Epithelial cell of esophagus (primary cell): ENCODE results near the gene TBX15.
A peak's percentile ranks its signal among the peaks of the same experiment; 100 is the strongest.

Experiments
- DNase-seq: peaks from one replicate; pipeline ENCODE4 v3.0.0; 2010; ENCODE audit warnings: low read depth
- H3K4me3 ChIP-seq: 2 replicates; pipeline ENCODE4 v1.5.1; 2011; ENCODE audit warnings: mild to moderate bottlenecking, low read length, control low read depth
- TF ChIP-seq, protein P1 (sequence below): IDR thresholded peaks from 2 replicates; pipeline ENCODE4 v1.5.1; 2011; ENCODE audit warnings: low read depth, mild to moderate bottlenecking, low read length, control low read depth, inconsistent platforms; ENCODE audit not compliant: insufficient read depth; ENCODE audit errors: missing control alignments

Gene TBX15

GRCh38 chr1:118937413-118938072 lies 50.6 kb downstream of the TBX15 start:
- TF ChIP-seq, protein P1, sequence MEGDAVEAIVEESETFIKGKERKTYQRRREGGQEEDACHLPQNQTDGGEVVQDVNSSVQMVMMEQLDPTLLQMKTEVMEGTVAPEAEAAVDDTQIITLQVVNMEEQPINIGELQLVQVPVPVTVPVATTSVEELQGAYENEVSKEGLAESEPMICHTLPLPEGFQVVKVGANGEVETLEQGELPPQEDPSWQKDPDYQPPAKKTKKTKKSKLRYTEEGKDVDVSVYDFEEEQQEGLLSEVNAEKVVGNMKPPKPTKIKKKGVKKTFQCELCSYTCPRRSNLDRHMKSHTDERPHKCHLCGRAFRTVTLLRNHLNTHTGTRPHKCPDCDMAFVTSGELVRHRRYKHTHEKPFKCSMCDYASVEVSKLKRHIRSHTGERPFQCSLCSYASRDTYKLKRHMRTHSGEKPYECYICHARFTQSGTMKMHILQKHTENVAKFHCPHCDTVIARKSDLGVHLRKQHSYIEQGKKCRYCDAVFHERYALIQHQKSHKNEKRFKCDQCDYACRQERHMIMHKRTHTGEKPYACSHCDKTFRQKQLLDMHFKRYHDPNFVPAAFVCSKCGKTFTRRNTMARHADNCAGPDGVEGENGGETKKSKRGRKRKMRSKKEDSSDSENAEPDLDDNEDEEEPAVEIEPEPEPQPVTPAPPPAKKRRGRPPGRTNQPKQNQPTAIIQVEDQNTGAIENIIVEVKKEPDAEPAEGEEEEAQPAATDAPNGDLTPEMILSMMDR: no peak
- DNase-seq: no peak
- H3K4me3 ChIP-seq: no peak overlapping the region

DNA sequence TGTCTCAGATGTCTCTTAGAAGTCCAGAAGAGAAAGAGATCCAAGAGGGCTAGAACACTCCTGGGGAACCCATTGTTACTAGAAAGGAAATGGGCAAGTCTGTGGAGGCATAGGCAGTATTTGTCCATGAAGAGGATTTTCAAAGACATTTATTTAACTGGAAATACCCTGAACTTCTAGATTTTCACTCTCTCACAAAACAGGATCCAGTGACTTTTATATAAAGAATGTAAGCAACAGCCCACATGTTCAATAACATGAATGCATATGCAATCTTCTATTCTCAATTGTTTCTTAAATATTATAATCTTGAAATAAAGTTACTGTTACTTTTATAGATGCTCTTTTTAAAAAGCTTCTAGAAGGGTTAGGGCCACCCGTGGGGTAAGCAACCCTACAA lies 53.4 kb downstream of the TBX15 start:
- TF ChIP-seq, protein P1: no peak

GRCh38 chr1:118933051-118933781 lies 54.9 kb downstream of the TBX15 start:
- H3K4me3 ChIP-seq: no peak overlapping the region
- no peak for DNase-seq
- TF ChIP-seq, protein P1: no peak

More for the DNA sequence above, 53.4 kb downstream of the TBX15 start:
- H3K4me3 ChIP-seq: no peak overlapping the region
- DNase-seq: no peak

DNA sequence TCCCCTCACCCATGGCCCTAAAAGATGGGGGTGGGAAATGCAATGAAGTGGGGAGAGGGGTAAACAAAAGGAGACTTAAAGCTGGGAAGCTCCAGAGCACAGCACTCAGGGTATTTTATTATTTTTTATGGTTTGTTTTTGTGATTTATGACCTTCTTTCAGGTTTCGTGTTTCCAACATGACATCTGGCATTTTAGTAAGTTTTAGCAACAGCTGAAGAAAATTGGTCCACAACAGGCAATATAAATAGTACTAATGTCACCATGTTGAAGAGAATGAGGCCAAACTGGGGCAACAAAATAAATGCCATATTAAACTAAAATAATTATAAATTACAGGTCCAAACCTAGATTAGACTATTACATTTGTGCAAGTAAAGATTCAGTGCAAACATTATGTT lies 56.3 kb downstream of the TBX15 start:
- DNase-seq: no peak
- TF ChIP-seq, protein P1: no peak
- H3K4me3 ChIP-seq: no peak overlapping the region

DNA sequence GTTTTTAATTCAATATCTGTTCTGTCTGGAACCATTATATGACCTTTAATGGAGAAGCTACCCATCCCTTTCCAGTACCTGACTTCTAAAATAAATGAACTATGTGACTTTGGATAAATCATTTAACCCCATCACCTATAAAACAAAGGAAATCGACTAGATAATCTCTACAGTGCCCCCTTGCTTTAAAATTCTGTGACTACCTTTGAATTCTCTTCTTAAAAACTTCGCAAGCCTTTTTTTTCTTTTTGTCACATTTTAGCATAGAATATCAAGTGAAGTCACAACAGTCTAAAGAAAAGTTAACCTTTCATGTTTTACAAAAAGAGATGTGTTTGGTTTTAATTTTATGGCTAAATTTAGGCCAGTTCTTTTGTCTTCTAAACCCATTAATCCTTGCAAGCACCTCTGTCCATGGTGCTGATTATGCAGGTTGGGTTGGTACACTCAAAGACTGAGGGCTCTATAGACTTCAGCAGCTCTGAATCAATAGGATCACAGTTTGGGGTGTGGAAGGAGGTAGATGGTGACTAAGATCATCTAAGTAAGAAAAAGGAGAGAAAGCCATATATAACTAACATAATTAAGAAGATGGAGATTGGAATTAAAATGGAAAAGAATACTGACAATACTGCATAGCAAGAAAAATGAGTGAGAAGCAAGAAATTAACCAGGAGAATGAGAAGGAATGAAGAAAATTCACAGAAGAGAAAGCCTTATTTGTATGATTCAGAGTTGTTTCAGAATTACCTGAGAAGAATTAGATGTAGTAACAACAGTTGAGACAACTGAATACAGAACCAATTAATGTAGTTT lies 59.2 kb downstream of the TBX15 start:
- H3K4me3 ChIP-seq: no peak overlapping the region
- DNase-seq: peak; percentile 61
- TF ChIP-seq, protein P1: no peak

DNA sequence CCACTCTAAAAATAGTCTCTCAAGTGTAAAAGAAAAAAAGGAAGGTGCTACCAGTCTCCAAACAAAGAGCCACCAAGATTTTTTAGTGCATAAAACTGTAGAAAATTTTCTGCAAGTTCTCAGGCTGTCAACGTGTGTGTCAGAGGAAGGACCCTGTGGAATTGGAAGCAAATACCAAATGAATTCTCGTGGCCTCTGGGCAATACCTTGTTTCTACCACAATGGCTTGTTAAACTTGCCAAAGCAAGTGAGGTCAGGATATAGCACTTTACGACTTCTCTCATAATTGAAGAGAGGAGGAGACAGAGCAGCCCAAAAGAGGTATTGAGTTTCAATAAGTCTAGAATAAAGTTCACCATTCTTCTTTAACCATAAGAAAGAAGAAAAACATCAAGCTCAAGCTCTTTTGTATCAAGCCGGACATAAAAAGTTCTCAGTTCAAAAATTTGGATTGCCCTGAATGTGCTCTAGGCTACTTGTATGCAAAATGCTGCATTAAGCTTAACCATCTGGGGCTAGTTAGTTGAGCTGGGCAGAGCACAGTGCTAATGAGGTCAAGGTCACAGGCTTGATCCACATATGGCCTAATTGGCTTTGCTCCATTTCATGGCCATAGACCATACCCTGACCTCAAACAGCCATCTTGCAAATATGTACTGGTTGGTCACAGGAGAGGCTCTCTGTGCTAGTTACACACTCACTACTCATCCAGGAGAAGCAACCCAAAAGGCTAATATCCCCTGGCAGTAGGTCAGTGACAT lies 60.5 kb downstream of the TBX15 start:
- no peak overlapping the region for H3K4me3 ChIP-seq
- TF ChIP-seq, protein P1: no peak
- DNase-seq: no peak
